ENCODE results near the gene POLR3K.

DNA sequence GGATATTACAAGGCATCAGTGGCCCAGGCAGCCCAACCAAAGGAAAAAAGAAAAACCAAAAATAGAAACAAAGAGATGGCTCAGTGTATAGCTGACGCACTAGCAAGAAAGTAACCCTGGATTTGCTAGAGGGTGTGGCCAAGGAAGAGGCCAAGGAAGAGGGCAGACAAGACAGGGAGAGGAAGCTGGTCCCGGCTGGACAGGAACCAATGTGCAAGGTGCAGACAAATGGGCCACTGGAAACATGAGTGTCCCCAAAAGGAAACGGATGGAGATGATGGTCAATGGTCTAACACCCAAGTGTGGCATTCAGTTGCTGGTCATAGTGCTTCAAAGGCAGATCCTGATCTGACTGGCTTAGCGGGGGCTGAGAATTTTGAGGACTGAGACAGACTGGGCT, 10.7 kb downstream of the POLR3K start:
- TF ChIP-seq, protein P1, sequence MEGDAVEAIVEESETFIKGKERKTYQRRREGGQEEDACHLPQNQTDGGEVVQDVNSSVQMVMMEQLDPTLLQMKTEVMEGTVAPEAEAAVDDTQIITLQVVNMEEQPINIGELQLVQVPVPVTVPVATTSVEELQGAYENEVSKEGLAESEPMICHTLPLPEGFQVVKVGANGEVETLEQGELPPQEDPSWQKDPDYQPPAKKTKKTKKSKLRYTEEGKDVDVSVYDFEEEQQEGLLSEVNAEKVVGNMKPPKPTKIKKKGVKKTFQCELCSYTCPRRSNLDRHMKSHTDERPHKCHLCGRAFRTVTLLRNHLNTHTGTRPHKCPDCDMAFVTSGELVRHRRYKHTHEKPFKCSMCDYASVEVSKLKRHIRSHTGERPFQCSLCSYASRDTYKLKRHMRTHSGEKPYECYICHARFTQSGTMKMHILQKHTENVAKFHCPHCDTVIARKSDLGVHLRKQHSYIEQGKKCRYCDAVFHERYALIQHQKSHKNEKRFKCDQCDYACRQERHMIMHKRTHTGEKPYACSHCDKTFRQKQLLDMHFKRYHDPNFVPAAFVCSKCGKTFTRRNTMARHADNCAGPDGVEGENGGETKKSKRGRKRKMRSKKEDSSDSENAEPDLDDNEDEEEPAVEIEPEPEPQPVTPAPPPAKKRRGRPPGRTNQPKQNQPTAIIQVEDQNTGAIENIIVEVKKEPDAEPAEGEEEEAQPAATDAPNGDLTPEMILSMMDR (IDR thresholded peaks at IDR 0.05; ENCODE audit: borderline replicate concordance, extremely low read depth, low read length, poor library complexity, severe bottlenecking): no peak
- TF ChIP-seq EZH2 (IDR thresholded peaks at IDR 0.05; ENCODE audit: borderline replicate concordance, low read depth, low read length, severe bottlenecking): no peak
